ENCODE measurements around the gene MACF1.

DNA sequence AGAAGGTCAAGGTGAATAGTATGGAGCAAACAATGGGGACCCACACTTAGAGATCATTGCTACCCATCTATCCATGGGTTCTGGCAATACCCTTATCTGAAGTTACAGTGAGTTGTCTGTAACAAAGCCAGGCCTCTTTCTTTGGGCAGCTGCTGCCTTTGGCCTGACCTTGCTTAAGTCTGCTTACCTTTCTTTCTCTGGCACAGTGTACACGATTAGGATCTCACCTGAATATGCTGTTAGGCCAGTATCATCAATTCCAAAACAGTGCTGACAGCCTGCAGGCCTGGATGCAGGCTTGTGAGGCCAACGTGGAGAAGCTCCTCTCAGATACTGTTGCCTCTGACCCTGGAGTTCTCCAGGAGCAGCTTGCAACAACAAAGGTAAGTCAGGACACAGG, 154.0 kb downstream of the MACF1 start:
- TF ChIP-seq, protein P1, sequence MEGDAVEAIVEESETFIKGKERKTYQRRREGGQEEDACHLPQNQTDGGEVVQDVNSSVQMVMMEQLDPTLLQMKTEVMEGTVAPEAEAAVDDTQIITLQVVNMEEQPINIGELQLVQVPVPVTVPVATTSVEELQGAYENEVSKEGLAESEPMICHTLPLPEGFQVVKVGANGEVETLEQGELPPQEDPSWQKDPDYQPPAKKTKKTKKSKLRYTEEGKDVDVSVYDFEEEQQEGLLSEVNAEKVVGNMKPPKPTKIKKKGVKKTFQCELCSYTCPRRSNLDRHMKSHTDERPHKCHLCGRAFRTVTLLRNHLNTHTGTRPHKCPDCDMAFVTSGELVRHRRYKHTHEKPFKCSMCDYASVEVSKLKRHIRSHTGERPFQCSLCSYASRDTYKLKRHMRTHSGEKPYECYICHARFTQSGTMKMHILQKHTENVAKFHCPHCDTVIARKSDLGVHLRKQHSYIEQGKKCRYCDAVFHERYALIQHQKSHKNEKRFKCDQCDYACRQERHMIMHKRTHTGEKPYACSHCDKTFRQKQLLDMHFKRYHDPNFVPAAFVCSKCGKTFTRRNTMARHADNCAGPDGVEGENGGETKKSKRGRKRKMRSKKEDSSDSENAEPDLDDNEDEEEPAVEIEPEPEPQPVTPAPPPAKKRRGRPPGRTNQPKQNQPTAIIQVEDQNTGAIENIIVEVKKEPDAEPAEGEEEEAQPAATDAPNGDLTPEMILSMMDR (IDR thresholded peaks at IDR 0.05; ENCODE audit: insufficient read depth, low read depth, low read length): no peak
- no peak for TF ChIP-seq EZH2 (IDR thresholded peaks at IDR 0.05; ENCODE audit: insufficient read depth, low read length)
